H9 (cell line): ENCODE results near the gene SLC2A10. TPM values are rescaled to one million over a fixed set of nuclear protein-coding genes. Genes with fewer than 3 reads are reported as not detected.

Experiments
- DNase-seq: peaks from one replicate; pipeline ENCODE4 v3.0.0-alpha.2; 2017
- H2AFZ ChIP-seq: one replicate; pipeline ENCODE4 v1.6.1; 2013; ENCODE audit warnings: mild to moderate bottlenecking, low read length, control low read depth, moderate library complexity
- H2AK5ac ChIP-seq: 2 replicates; pipeline ENCODE4 v1.6.1; 2013; ENCODE audit warnings: low read length, control low read depth, mixed read lengths; ENCODE audit not compliant: insufficient read length
- H2BK120ac ChIP-seq: one replicate; pipeline ENCODE4 v1.6.1; 2013; ENCODE audit warnings: low read depth, mild to moderate bottlenecking, low read length, control low read depth, inconsistent platforms; ENCODE audit not compliant: poor library complexity, severe bottlenecking
- H2BK12ac ChIP-seq: 2 replicates; pipeline ENCODE4 v1.6.1; 2013; ENCODE audit warnings: low read length, control low read depth, mixed read lengths, low read depth; ENCODE audit not compliant: insufficient read length
- H2BK15ac ChIP-seq: 2 replicates; pipeline ENCODE4 v1.6.1; 2013; ENCODE audit warnings: low read depth, low read length, control low read depth
- H2BK20ac ChIP-seq: one replicate; pipeline ENCODE4 v1.6.1; 2013; ENCODE audit warnings: low read depth, mild to moderate bottlenecking, low read length, control low read depth, inconsistent platforms; ENCODE audit not compliant: poor library complexity, severe bottlenecking
- H2BK5ac ChIP-seq: 2 replicates; pipeline ENCODE4 v1.6.1; 2013; ENCODE audit warnings: low read length, control low read depth, mixed read lengths; ENCODE audit not compliant: insufficient read length
- H3K14ac ChIP-seq: 2 replicates; pipeline ENCODE4 v1.6.1; 2013; ENCODE audit warnings: low read length, control low read depth; ENCODE audit not compliant: insufficient read depth
- H3K18ac ChIP-seq: 2 replicates; pipeline ENCODE4 v1.6.1; 2013; ENCODE audit warnings: low read depth, mild to moderate bottlenecking, mixed read lengths, low read length, control low read depth; ENCODE audit not compliant: insufficient read length
- H3K23ac ChIP-seq: 2 replicates; pipeline ENCODE4 v1.6.1; 2013; ENCODE audit warnings: low read length, control low read depth, mixed read lengths, low read depth; ENCODE audit not compliant: insufficient read length
- H3K23me2 ChIP-seq: 2 replicates; pipeline ENCODE4 v1.6.1; 2013; ENCODE audit warnings: low read depth, mild to moderate bottlenecking, mixed read lengths, low read length, control low read depth; ENCODE audit not compliant: insufficient read length, poor library complexity, severe bottlenecking
- H3K27ac ChIP-seq: 2 replicates; pipeline ENCODE4 v1.5.1; 2013; ENCODE audit warnings: low read length, control low read depth, mixed read lengths, low read depth; ENCODE audit not compliant: insufficient read length
- H3K27me3 ChIP-seq: 2 replicates; pipeline ENCODE4 v1.6.1; 2013; ENCODE audit warnings: low read length, control low read depth, inconsistent platforms; ENCODE audit not compliant: insufficient read depth
- H3K4ac ChIP-seq: 2 replicates; pipeline ENCODE4 v1.6.1; 2013; ENCODE audit warnings: low read depth, mild to moderate bottlenecking, control low read depth, inconsistent platforms, low read length, moderate library complexity
- H3K4me1 ChIP-seq: 2 replicates; pipeline ENCODE4 v1.6.1; 2013; ENCODE audit warnings: low read length, control low read depth, inconsistent platforms; ENCODE audit not compliant: insufficient read depth
- H3K4me2 ChIP-seq: 2 replicates; pipeline ENCODE4 v1.6.1; 2013; ENCODE audit warnings: low read length, control low read depth, mixed read lengths; ENCODE audit not compliant: insufficient read length, insufficient read depth
- H3K56ac ChIP-seq: 2 replicates; pipeline ENCODE4 v1.6.1; 2013; ENCODE audit warnings: low read depth, mild to moderate bottlenecking, mixed read lengths, low read length, control low read depth; ENCODE audit not compliant: insufficient read length
- H3K79me1 ChIP-seq: 2 replicates; pipeline ENCODE4 v1.6.1; 2013; ENCODE audit warnings: low read depth, mild to moderate bottlenecking, moderate library complexity, low read length, control low read depth, inconsistent platforms; ENCODE audit not compliant: insufficient read depth, poor library complexity, severe bottlenecking
- H3K79me2 ChIP-seq: 2 replicates; pipeline ENCODE4 v1.6.1; 2013; ENCODE audit warnings: low read length, control low read depth, inconsistent platforms; ENCODE audit not compliant: insufficient read depth
- H3K9ac ChIP-seq: 2 replicates; pipeline ENCODE4 v1.6.1; 2013; ENCODE audit warnings: low read length, control low read depth, mixed read lengths; ENCODE audit not compliant: insufficient read length; ENCODE audit errors: extremely low read depth
- H3K9me3 ChIP-seq: one replicate; pipeline ENCODE4 v1.6.1; 2013; ENCODE audit warnings: low read depth, low read length, inconsistent platforms; ENCODE audit not compliant: control insufficient read depth
- H3T11ph ChIP-seq: one replicate; pipeline ENCODE4 v1.6.1; 2013; ENCODE audit warnings: mild to moderate bottlenecking, low read length, control low read depth, inconsistent platforms
- H4K20me1 ChIP-seq: one replicate; pipeline ENCODE4 v1.6.1; 2013; ENCODE audit not compliant: control insufficient read depth, insufficient read length, insufficient read depth
- H4K5ac ChIP-seq: 2 replicates; pipeline ENCODE4 v1.6.1; 2013; ENCODE audit warnings: low read depth, mild to moderate bottlenecking, mixed read lengths, low read length, control low read depth; ENCODE audit not compliant: insufficient read length
- H4K8ac ChIP-seq: replicated peaks from 2 replicates; pipeline ENCODE4 v1.6.1; 2013; ENCODE audit warnings: low read length, control low read depth, mixed read lengths, low read depth; ENCODE audit not compliant: insufficient read length
- H4K91ac ChIP-seq: 2 replicates; pipeline ENCODE4 v1.6.1; 2013; ENCODE audit warnings: low read depth, mild to moderate bottlenecking, moderate library complexity, mixed read lengths, low read length, control low read depth; ENCODE audit not compliant: insufficient read length
- H3K27ac Mint-ChIP-seq, 3 experiments: 2 replicates in 2 of 3; 3 replicates in 1 of 3; pipeline ENCODE4 v1.8.0; 2020 to 2021; ENCODE audit warnings: mixed read lengths in 3 of 3, mild to moderate bottlenecking in 1 of 3, moderate library complexity in 1 of 3
- H3K27me3 Mint-ChIP-seq: 2 replicates; pipeline ENCODE4 v1.8.0; 2021; ENCODE audit warnings: low read depth, mild to moderate bottlenecking, moderate library complexity, mixed read lengths
- H3K36me3 Mint-ChIP-seq, 3 experiments: 2 replicates in 2 of 3; 3 replicates in 1 of 3; pipeline ENCODE4 v1.8.0; 2020 to 2021; ENCODE audit warnings: low read depth in 3 of 3, mixed read lengths in 3 of 3; ENCODE audit not compliant: insufficient read depth in 1 of 3
- H3K4me1 Mint-ChIP-seq, 2 experiments: 2 replicates each; pipeline ENCODE4 v1.8.0; 2020; ENCODE audit warnings: mixed read lengths in 2 of 2
- H3K4me3 Mint-ChIP-seq, 2 experiments: 2 replicates in 1 of 2; 3 replicates in 1 of 2; pipeline ENCODE4 v1.8.0; 2020 to 2021; ENCODE audit warnings: mild to moderate bottlenecking in 2 of 2, mixed read lengths in 2 of 2, moderate library complexity in 1 of 2
- H3K9me3 Mint-ChIP-seq, 2 experiments: 2 replicates in 1 of 2; 3 replicates in 1 of 2; pipeline ENCODE4 v1.8.0; 2020; ENCODE audit warnings: mild to moderate bottlenecking in 2 of 2, mixed read lengths in 2 of 2, moderate library complexity in 1 of 2
- CTCF ChIP-seq: fragments of 200-600 bp; sonication (generic); conservative IDR thresholded peaks from 3 replicates; pipeline ENCODE4 v1.8.0; 2021; ENCODE audit warnings: antibody characterized with exemption, mild to moderate bottlenecking
- WGBS: extraction: QIAGEN DNeasy Blood & Tissue Kit; methylation state at CpG from one replicate; pipeline ENCODE4 v1.1.7; 2013; ENCODE audit warnings: missing lambda C conversion rate, low lambda C conversion rate, mixed read lengths; ENCODE audit not compliant: insufficient read length; ENCODE audit errors: extremely low coverage; 5-methylcytosine and 5-hydroxymethylcytosine counted together
- total RNA-seq: library from RNA; stranded (reverse); gene quantifications from 2 replicates; pipeline ENCODE4 v1.2.1, GENCODE V29; 2021

Gene SLC2A10
- total RNA-seq, 1 experiment from 2014 or later: 8.2 TPM

GRCh38 chr20:46663531-46663930 lies 45.9 kb upstream of the SLC2A10 start:
- no peak overlapping the region for H2BK20ac ChIP-seq
- no peak for TF ChIP-seq CTCF
- peaks cover 13% of the 10 kb centered on the region in 2 experiments for H3K9me3 Mint-ChIP-seq
- H4K8ac ChIP-seq: no peak overlapping the region
- no peak overlapping the region for H3K4ac ChIP-seq
- H3K56ac ChIP-seq: no peak overlapping the region
- WGBS: no CpG with 5 or more reads among the region's 3 CpGs
- no peaks in the 10 kb centered on the region for H3K23me2 ChIP-seq
- H3K23ac ChIP-seq: no peak overlapping the region
- H3K27ac Mint-ChIP-seq: no peak overlapping the region
- H3K79me2 ChIP-seq: no peaks in the 10 kb centered on the region
- H3K18ac ChIP-seq: no peak overlapping the region
- H2BK120ac ChIP-seq: no peak overlapping the region
- no peaks in the 10 kb centered on the region for H3K27me3 ChIP-seq
- H3K14ac ChIP-seq: no peak overlapping the region
- H3K4me1 Mint-ChIP-seq: no peaks in the 10 kb centered on the region
- no peak overlapping the region for H3K9ac ChIP-seq
- H4K5ac ChIP-seq: no peak overlapping the region
- no peak overlapping the region for H2AK5ac ChIP-seq
- H3K27ac ChIP-seq: no peak overlapping the region
- no peak overlapping the region for H2AFZ ChIP-seq
- no peak overlapping the region for H3K4me3 Mint-ChIP-seq
- H4K91ac ChIP-seq: no peak overlapping the region
- H3K4me1 ChIP-seq: no peaks in the 10 kb centered on the region
- no peak overlapping the region for H2BK5ac ChIP-seq
- H2BK15ac ChIP-seq: no peak overlapping the region
- H3K9me3 ChIP-seq: no peaks in the 10 kb centered on the region
- H3K4me2 ChIP-seq: no peak overlapping the region
- H3T11ph ChIP-seq: no peak overlapping the region
- H3K79me1 ChIP-seq: no peaks in the 10 kb centered on the region
- DNase-seq: no peak
- no peaks in the 10 kb centered on the region for H3K27me3 Mint-ChIP-seq
- H4K20me1 ChIP-seq: no peaks in the 10 kb centered on the region
- peaks cover 14 to 41% (median 39%) of the 10 kb centered on the region in 3 experiments for H3K36me3 Mint-ChIP-seq
- no peak overlapping the region for H2BK12ac ChIP-seq
